A673 (cell line): ENCODE results near the gene WFS1. TPM values are rescaled to one million over a fixed set of nuclear protein-coding genes. Genes with fewer than 3 reads are reported as not detected.

Experiments used
- BruUV-seq: library from RNA; stranded (reverse); fragments of 400-500 nt; replicated peaks from 2 replicates; lab custom pipeline; 2021; lab: Mats Ljungman, UMichigan
- CTCF ChIA-PET: fragments of 300-600 bp; sonication (Branson Sonifier 250); formaldehyde crosslinking; loops from one replicate; lab custom pipeline; 2022; ENCODE audit warnings: antibody characterized with exemption; lab: Charles Lee
- POLR2A ChIA-PET: fragments of 300-600 bp; sonication (Branson Sonifier 250); formaldehyde crosslinking; loops from one replicate; lab custom pipeline; 2022; ENCODE audit warnings: antibody characterized with exemption; ENCODE audit not compliant: low non-redundant PET; lab: Charles Lee
- DNase-seq: peaks from one replicate; pipeline ENCODE4 v3.0.0-alpha.2; 2015; ENCODE audit warnings: low spot score
- H3K27ac ChIP-seq: fragments of 200-600 bp; sonication (generic); 2 replicates; pipeline ENCODE4 v1.5.1; 2016; ENCODE audit warnings: mixed run types, low read depth, mild to moderate bottlenecking, mixed read lengths, antibody characterized with exemption, low read length; ENCODE audit not compliant: poor library complexity, severe bottlenecking
- H3K27me3 ChIP-seq: fragments of 200-600 bp; sonication (generic); replicated peaks from 2 replicates; pipeline ENCODE4 v1.6.1; 2017; ENCODE audit warnings: mixed run types, low read depth, mild to moderate bottlenecking, mixed read lengths, antibody characterized with exemption, low read length; ENCODE audit not compliant: insufficient read depth, poor library complexity
- H3K36me3 ChIP-seq: fragments of 200-600 bp; sonication (generic); 2 replicates; pipeline ENCODE4 v1.6.1; 2016; ENCODE audit warnings: mixed run types, mild to moderate bottlenecking, mixed read lengths, antibody characterized with exemption, low read length; ENCODE audit not compliant: insufficient read depth, poor library complexity, severe bottlenecking
- H3K4me1 ChIP-seq: fragments of 200-600 bp; sonication (generic); 2 replicates; pipeline ENCODE4 v1.6.1; 2017; ENCODE audit warnings: mixed run types, mild to moderate bottlenecking, mixed read lengths, antibody characterized with exemption, low read length; ENCODE audit not compliant: insufficient read depth, poor library complexity, severe bottlenecking
- H3K4me3 ChIP-seq: fragments of 200-600 bp; sonication (generic); 2 replicates; pipeline ENCODE4 v1.5.1; 2016; ENCODE audit warnings: low read depth, mixed run types, mild to moderate bottlenecking, mixed read lengths, low read length; ENCODE audit not compliant: poor library complexity, severe bottlenecking
- H3K9me3 ChIP-seq: fragments of 200-600 bp; sonication (generic); 2 replicates; pipeline ENCODE4 v1.6.1; 2016; ENCODE audit warnings: mixed run types, low read depth, mild to moderate bottlenecking, mixed read lengths, antibody characterized with exemption, low read length; ENCODE audit not compliant: poor library complexity, severe bottlenecking
- CTCF ChIP-seq: fragments of 300-800, 200-600 bp; sonication (generic); conservative IDR thresholded peaks from 2 replicates; pipeline ENCODE4 v1.5.1; 2017; ENCODE audit warnings: low read depth, mild to moderate bottlenecking, antibody characterized with exemption, low read length, moderate library complexity, mixed read lengths
- EZH2 ChIP-seq: fragments of 200-600 bp; sonication (generic); IDR thresholded peaks from 2 replicates; pipeline ENCODE4 v1.6.1; 2017; ENCODE audit warnings: borderline replicate concordance, low read depth, mild to moderate bottlenecking, mixed read lengths, antibody characterized with exemption, low read length; ENCODE audit not compliant: poor library complexity, severe bottlenecking
- intact Hi-C: fragments of 100-400 bp; cut with micrococcal nuclease; formaldehyde crosslinking; loops from one replicate; pipeline ENCODE4 v1.10.0; 2022; ENCODE audit not compliant: unreplicated experiment
- total RNA-seq: library from RNA; stranded (reverse); gene quantifications from 2 replicates; pipeline ENCODE4 v1.2.3, GENCODE V29; 2021

WFS1 gene
- total RNA-seq, 1 experiment from 2014 or later = 14.0 TPM

- no peak for DNase-seq
- intact Hi-C loops = no loop called here
- Histone ChIP-seq H3K4me1 (no peaks in the 10 kb centered on the region), H3K27me3 (peaks cover 7% of the 10 kb centered on the region), H3K9me3 (no peaks in the 10 kb centered on the region), H3K4me3 (no peak overlapping the region), H3K27ac (no peak overlapping the region), H3K36me3 (no peaks in the 10 kb centered on the region)
- TF ChIP-seq CTCF (no peak), EZH2 (no peak)
- POLR2A ChIA-PET = no interaction called here
- CTCF ChIA-PET = no interaction called here
- no TSS peak for BruUV-seq
These were observed 39.2 kb upstream of the WFS1 start for GRCh38 chr4:6230502-6230785.

GRCh38 chr4:6230827-6231662 lies 38.6 kb upstream of the WFS1 start:
- peaks cover 13% of the 10 kb centered on the region for H3K27me3 ChIP-seq
- TF ChIP-seq EZH2 (no peak), CTCF (no peak)
- BruUV-seq = no TSS peak
- DNase-seq = no peak
- H3K4me3 ChIP-seq = no peak overlapping the region
- H3K36me3 ChIP-seq = no peaks in the 10 kb centered on the region
- intact Hi-C loops = no loop called here
- CTCF ChIA-PET = no interaction called here
- no peaks in the 10 kb centered on the region for H3K9me3 ChIP-seq
- no peaks in the 10 kb centered on the region for H3K4me1 ChIP-seq
- POLR2A ChIA-PET = no interaction called here
- no peak overlapping the region for H3K27ac ChIP-seq

GRCh38 chr4:6231663-6232165 lies 37.9 kb upstream of the WFS1 start:
- intact Hi-C loops = no loop called here
- CTCF ChIA-PET = no interaction called here
- no peak for DNase-seq
- no TSS peak for BruUV-seq
- Histone ChIP-seq H3K36me3 (no peaks in the 10 kb centered on the region), H3K4me1 (no peaks in the 10 kb centered on the region), H3K27ac (no peak overlapping the region), H3K4me3 (no peak overlapping the region), H3K9me3 (no peaks in the 10 kb centered on the region), H3K27me3 (peaks cover 17% of the 10 kb centered on the region)
- TF ChIP-seq CTCF (no peak), EZH2 (no peak)
- POLR2A ChIA-PET = no interaction called here
